ENCODE measurements around the gene CARD11.

DNA sequence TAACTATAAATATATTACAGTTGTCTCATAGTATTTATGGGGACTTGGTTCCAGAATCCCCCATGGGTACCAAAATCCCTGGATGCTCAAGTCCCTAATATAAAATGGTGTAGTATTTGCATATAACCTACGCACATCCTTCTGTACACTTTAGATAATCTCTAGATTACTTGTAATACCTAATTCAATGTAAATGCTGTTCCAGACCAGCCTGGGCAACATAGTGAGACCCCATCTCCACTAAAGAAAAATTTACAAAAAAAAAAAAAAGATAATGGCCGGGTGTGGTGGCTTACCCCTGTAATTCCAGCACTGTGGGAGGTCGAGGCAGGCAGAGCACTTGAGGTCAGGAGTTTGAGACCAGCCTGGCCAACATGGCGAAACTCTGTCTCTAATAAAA lies 182.2 kb downstream of the CARD11 start:
- TF ChIP-seq, protein P1, sequence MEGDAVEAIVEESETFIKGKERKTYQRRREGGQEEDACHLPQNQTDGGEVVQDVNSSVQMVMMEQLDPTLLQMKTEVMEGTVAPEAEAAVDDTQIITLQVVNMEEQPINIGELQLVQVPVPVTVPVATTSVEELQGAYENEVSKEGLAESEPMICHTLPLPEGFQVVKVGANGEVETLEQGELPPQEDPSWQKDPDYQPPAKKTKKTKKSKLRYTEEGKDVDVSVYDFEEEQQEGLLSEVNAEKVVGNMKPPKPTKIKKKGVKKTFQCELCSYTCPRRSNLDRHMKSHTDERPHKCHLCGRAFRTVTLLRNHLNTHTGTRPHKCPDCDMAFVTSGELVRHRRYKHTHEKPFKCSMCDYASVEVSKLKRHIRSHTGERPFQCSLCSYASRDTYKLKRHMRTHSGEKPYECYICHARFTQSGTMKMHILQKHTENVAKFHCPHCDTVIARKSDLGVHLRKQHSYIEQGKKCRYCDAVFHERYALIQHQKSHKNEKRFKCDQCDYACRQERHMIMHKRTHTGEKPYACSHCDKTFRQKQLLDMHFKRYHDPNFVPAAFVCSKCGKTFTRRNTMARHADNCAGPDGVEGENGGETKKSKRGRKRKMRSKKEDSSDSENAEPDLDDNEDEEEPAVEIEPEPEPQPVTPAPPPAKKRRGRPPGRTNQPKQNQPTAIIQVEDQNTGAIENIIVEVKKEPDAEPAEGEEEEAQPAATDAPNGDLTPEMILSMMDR (IDR thresholded peaks at IDR 0.05) = no peak
- TF ChIP-seq POLR2A (IDR thresholded peaks at IDR 0.05) = no peak

Data from ovary (tissue), 3 donors.